ENCODE data around the gene NID1. TPM values are rescaled to one million over a fixed set of nuclear protein-coding genes. Genes with fewer than 3 reads are reported as not detected.
"Not testable (repeated sequence)": the region's sequence is repeated elsewhere in the genome, so short reads cannot be mapped to it uniquely, and the experiment has no call there.

NID1 gene
- total RNA-seq, 1 donor from 2014 or later = 42.1 TPM

DNA sequence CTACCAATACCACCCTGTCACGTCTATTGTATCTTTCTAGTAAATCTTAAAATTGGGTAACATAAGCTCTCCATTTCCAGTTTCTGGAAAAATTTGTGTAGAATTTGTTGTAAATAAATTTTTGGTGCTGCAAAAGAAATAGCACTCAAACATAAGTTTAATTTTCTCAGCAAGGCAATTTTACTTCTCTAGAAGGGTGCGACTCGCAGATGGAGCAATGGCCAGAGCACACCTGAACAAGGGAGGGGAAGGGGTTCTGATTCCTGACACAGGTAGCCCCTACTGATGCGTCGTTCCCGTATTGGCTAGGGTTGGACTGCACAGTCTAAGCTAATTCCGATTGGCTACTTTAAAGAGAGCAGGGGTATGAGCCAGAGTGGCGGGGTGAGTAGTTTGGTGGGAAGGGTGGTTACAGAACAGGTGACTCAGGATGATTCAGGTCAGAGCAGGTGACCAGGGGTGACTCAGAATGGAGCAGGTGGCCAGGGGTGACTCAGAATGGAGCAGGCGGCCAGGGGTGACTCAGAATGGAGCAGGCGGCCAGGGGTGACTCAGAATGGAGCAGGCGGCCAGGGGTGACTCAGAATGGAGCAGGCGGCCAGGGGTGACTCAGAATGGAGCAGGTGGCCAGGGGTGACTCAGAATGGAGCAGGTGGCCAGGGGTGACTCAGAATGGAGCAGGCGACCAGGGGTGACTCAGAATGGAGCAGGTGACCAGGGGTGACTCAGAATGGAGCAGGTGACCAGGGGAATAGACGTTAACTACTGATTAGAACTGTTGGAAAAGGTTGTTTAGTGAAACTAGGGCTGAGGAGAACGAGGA, 32.0 kb upstream of the NID1 start:
- intact Hi-C loops (cut with DNase I) = not testable (repeated sequence)
- peak; percentile 94 for DNase-seq (ENCODE audit: low spot score)

DNA sequence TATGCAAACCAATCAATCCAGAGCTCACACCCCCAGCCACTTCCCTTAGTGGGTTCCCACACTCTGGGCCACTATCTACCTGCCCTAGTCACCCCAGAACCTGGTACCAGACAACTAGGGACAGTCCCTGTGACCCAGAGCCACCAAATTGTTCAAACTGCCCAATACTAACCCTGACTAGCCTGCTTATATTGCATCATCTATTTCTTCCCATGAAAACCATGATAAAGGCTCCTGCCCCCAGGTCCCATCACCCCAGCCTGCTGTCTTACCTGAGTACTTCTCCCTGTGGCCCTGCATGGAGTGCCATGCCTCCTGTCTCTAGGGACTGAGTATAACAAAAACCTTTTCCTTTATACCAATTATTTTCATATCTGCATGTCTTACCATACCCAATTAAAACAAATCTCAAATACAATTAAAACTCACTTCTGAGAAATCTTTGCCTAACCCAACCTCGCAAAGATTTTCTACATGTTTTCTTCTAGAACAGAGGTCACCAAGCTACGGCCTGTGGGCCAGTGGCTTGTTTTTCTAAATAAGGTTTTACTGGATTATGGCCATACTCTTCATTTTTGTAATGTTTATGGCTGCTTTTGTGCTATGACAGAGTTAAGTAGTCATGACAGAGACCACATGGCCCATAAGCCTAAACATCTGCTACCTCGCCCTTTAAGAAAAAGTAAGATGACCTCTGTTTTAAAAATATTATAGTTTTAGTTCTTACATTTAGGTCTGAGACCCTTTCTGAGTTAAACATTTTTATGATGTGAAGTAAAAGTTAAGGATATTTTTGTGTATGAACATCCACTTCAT, 31.0 kb upstream of the NID1 start:
- no peak for DNase-seq (ENCODE audit: low spot score)
- intact Hi-C loops (cut with DNase I) = no loop called here

DNA sequence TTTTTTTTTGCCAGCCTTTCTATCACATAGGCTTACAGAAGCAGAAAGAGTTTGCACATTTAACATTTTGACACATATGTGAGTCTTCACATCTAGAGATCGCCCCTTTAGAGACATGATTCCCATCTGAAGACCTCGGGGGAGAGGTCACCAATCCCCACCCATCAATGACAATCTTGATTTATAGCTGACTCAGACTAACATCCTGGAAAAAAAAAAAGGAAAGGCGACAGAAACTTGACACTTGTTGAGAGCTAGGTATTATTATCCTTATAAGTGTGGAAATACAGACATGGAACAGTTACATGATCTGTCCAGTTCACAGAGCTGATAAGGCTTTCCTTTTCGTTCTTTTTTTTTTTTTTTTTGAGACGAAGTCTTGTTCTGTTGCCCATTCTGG, 28.0 kb upstream of the NID1 start:
- intact Hi-C loops (cut with DNase I) = no loop called here
- no peak for DNase-seq (ENCODE audit: low spot score)

DNA sequence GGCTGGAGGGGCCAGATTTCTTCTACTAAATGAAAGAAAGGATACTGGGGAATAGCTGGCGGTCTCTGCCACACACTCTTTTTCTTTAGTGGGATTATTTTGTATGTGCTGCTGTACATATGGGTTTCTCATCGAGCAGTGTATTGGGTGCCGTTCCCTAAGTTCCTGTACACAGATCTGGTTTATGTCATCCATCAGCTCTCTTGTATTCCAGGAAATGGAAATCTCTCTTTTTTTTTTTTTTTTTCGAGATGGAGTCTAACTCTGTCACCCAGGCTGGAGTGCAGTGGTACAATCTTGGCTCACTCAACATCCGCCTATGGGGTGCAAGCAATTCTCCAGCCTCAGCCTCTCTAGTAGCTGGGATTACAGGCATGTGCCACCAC, 27.0 kb upstream of the NID1 start:
- no peak for DNase-seq (ENCODE audit: low spot score)
- intact Hi-C loops (cut with DNase I) = no loop called here

DNA sequence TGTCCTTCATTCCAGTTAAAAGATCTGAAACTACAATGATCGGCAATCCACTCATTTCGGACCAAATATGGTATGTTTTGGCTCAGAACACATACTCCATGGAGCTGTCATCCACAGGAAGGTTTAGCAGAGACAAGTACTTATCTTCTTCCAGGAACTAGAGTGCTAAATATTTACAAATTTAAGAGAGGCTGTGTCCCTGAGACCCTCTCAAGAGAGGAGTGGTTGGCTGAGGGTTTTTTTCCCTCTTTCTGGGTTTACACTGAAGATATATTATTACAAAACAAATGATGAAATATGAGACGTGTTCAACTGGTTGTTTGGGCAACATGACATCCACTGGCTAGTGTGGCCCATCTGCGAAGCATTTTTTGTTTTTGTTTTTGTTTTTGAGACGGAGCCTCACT, 25.9 kb upstream of the NID1 start:
- intact Hi-C loops (cut with DNase I) = no loop called here
- no peak for DNase-seq (ENCODE audit: low spot score)

DNA sequence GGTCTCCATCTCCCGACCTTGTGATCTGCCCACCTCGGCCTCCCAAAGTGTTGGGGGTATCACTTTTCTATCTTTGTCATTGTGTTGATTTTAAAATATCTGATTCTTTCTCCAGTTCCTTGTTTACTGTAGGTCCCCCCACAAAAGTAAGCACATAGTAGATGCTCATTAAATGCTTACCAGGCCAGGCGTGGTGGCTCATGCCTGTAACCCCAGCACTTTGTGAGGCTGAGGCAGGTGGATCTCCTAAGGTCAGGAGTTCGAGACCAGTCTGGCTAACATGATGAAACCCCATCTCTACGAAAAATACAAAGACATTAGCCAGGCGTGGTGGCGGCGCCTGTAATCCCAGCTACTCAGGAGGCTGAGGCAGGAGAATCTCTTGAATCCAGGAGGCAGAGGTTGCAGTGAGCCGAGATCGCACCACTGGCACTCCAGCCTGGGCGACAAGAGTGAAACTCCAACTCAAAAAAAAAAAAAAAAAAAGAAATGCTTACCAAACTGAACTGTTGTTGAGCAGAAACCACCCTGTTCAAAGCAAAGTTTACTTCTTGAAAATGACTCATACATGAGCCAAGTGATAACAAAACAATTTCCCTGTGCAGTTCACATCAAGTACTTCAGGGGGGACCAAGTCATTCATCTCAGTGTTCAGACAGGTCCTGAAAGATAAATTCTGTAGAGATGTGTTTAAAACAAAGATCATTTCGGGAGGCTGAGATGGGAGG, 24.3 kb upstream of the NID1 start:
- no peak for DNase-seq (ENCODE audit: low spot score)

DNA sequence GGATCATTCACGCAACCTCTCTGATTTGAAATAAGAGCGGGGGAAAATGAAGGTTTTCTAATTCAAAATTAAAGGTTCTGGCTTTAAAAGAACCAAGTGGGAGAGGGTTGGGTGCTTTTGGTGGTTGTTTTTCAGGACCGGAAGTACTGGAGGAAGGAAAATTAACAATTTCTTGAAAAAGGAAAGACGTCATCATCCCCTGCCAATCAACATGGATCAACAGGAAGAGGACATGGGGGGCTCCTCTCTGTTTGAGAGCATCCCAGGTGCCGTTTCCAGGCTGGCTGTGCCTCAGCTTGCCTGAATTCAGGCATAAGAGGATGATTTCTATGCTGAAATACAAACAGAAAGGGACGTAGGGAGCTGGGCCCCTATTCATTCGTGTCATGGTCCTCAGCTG, 21.6 kb upstream of the NID1 start:
- intact Hi-C loops (cut with DNase I) = no loop called here

More for the DNA sequence above, 24.3 kb upstream of the NID1 start:
- intact Hi-C loops (cut with DNase I) = no loop called here

DNA sequence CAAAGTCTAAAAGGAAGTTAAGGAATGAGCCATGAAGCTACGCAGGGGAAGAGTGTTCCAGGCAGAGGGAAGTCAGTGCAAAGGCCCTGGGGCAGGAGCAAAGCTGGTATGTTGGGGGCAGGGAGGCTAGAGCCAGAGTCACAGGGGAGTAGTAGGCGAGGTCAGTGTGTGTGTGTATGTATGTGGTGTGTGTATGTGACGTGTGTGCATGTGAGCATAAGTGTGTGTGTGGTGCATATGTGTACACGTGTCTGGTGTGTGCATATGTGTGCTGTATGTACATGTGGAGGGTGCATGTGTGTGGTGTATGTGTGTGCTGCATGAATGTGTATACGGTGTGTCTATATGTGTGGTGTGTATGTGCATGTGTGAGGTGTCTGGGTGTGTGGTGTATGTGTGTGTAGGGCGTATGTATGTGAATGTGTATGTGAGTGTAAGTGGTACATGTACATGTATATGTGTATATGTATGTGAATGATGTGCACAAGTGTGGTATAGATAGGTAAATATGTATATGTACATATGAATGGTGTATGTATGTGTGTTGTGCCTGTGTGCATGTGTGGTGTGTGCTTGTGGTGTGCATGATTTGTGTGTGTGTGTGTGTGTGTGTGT, 20.8 kb upstream of the NID1 start:
- intact Hi-C loops (cut with DNase I) = no loop called here
- DNase-seq (ENCODE audit: low spot score) = no peak

More for the DNA sequence above, 21.6 kb upstream of the NID1 start:
- no peak for DNase-seq (ENCODE audit: low spot score)

DNA sequence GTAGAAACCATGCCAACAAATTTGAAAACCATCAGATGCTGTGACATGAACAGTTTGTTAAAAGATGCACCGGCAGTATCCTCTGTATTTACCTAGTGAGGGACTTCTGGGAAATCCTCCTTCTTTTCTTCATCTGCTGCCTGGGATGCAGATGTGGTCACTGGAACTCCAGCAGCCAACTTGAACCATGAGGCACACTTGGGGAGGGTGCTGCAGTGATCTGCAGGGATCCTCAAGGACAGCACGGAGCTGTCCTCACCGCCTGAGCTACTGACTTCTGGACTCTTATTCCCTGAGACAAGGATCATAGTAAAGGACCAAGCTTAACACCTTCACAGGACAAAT, 19.5 kb upstream of the NID1 start:
- intact Hi-C loops (cut with DNase I) = no loop called here
- no peak for DNase-seq (ENCODE audit: low spot score)

DNA sequence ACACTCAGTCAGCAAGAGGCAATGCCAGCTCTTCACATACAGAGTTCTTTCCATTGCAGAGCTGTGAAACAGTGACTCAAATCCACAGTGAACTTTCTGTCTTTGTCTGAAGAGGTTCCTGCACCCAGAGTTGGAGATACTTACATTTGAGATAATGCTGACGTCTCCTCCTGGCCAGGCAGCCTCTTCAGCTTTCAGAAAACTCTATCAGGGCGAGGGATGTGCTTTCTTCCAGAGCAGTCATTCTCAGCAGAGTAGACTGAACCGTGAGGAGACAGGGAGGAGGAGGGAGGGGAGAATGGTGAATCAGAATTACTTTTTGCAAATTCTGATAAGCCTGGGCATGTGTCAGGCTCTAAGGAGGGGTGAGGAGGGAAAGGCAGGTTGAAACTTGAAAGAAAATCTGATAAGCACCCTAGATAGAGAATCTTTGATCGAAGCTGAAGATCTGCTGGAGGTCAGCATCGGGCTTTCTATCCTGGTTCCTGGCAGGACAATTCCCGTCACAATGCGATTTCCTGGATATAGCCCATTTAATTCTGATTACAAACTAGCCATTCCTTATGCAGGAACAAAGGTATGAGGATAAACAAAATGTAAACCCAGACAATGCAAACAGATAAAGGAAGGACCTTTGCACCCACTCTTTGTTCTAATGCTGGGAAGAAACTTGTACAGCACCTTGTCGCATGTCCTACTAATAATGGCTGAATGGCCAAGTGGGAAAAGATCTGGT, 18.9 kb upstream of the NID1 start:
- no peak for DNase-seq (ENCODE audit: low spot score)
- intact Hi-C loops (cut with DNase I) = no loop called here

DNA sequence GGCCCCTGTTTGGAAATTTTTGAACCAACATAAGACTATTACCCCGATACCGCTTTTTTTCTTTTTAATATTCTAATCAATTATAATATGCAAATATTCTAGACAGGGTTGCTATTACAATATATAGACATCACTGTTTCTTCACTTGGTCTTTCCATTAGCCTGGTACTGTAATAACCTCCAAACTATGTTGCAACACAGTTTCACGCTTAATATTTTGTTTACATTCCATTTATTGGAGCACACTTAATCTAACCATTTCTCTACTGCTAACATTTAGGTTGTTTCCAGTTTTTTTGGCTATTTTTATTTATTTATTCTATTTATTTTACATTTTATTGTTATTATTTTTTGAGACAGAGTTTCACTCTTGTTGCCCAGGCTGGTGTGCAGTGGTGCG, 17.6 kb upstream of the NID1 start:
- DNase-seq (ENCODE audit: low spot score) = no peak
- intact Hi-C loops (cut with DNase I) = no loop called here

DNA sequence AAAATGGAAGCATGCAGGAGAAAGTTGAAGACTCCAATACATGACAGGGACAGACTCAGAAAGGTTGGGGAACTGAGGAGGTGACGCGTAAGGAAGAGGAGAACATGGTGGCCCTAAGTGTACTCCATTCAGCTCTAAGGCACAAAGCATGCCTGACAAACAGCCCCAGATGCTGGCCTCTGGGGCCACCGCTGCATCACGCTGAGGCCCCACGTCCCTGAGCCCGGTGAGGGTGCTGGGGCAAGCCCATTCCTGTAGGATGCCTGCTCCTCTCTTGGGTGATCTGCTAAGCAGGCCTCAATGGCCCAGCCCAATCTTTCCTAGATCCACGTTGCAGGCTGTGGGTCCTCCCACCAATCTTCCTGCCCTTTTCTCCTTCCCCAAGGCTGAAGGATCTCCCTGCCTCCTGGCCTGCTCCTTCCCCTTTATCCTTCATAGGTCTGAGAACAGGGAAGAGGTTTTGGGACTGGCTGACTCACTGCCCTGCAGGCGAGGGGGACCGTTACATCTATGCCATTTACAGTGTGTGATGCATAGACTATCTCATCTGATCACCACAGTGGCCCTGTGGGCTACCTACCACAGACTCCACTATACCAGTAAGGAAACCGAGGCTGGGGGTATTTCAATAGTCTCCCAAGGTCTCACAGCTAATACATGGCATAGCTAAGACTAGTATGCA, 16.8 kb upstream of the NID1 start:
- intact Hi-C loops (cut with DNase I) = no loop called here
- DNase-seq (ENCODE audit: low spot score) = no peak

DNA sequence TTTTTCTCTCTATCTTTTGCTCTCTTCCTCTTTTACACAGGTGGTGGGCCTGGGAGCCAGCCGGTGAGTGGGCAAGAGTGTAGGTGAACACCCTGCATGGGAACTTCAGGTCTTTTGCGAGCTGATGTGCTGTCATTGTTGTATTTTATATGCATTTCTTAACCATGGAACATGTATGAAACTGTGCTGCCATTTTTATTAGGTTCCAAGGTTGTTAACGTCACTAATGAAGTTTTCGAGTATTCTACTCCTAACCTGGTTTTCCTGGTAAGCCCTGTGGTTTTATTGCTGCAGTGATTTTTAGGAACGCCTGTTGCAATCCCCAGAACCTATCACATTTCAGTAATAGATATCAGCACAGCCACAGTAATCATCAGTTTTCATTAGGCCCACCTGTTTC, 14.8 kb upstream of the NID1 start:
- intact Hi-C loops (cut with DNase I) = no loop called here
- no peak for DNase-seq (ENCODE audit: low spot score)

DNA sequence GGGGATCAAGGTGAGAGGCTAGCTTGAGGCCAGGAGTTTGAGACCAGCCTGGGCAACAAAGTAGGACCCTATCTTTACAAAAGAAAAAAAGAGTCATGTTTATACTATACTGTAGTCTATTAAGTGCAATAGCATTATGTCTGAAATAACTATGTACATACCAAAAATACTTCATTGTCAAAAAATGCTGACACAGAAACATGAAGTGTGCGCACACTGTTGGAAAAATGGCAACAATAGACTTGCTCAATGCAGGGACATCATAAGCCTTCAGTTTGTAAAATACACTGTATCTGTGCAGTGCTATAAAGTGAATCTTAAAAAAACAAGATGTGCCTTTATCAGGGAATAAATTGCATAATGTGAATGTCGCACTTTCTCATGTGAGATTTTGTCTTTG, 14.1 kb upstream of the NID1 start:
- no peak for DNase-seq (ENCODE audit: low spot score)
- intact Hi-C loops (cut with DNase I) = no loop called here

DNA sequence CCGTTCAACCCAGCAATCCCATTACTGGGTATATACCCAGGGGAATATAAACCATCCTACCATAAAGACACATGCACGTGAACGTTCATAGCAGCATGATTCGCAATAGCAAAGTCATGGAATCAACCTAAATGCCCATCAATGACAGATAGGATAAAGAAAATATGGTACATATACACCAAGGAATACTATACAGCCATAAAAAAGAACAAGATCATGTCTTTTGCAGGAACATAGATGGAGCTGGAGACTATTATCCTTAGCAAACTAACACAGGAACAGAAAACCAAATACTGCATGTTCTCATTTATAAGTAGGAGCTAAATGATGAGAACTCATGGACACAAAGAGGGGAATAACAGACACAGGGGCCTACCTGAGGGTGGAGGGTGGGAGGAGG, 13.2 kb upstream of the NID1 start:
- DNase-seq (ENCODE audit: low spot score); intact Hi-C loops (cut with DNase I): not testable (repeated sequence)

DNA sequence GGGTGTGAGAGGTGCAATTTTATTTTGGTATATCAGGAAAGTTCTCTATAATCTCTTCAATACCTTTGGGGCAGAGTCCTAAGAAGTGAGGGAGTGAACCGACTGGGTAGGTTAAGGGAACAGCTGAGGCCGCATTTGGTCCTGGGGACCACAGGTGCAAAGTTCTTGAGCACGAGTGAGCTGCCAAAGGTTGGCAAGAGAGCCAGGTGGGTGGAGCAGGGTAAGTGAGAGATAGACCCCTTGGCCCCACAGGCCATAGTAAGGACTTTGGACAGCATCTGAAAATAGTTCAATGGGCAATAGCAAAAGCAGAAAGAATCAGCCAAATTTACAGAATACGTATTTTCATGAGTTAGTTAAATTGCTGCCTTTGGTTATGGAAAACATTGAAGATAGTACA, 11.0 kb upstream of the NID1 start:
- intact Hi-C loops (cut with DNase I) = no loop called here
- DNase-seq (ENCODE audit: low spot score) = no peak

DNA sequence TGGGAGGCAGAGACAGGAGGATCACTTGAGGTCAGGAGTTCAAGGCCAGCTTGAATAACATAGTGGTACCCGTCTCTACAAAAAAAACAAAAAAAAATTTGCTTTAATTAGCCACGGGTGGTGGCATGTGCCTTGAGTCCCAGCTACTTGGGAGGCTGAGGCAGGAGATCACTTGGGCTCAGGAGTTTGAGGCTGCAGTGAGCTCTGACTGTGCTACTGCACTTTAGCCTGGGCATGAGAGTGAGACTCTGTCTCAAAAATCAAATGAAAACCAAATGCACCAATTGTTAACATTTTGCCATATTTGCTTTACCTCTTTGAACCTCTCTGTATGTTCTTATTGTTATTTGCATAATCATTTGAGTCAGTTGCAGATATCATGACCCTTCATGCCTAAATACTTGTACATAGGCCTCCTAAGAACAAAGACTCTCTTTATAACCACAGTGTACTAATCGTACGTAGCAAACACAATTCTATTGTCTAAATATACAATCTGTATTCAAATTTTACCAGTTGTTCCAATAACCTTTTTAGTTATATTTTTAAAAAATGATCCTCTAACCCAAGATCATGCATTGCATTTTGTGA, 8.5 kb upstream of the NID1 start:
- intact Hi-C loops (cut with DNase I) = no loop called here
- DNase-seq (ENCODE audit: low spot score) = no peak

DNA sequence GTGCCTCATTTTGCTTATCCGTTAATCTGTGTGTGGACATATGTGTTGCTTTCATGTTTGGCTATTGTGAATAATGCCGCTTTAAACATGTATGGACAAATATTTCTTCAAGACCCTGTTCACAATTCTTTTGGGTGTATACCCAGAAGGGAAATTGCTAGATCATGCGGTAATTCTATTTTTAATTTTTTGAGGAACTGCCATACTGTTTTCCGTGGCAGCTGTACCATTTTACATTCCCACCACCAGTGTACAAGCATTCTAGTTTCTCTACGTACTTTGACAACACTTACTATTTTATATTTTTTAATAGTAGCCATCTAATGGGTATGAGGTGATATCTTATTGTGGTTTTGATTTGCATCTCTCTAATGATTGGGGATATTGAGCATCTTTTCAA, 7.1 kb upstream of the NID1 start:
- intact Hi-C loops (cut with DNase I) = no loop called here
- no peak for DNase-seq (ENCODE audit: low spot score)

DNA sequence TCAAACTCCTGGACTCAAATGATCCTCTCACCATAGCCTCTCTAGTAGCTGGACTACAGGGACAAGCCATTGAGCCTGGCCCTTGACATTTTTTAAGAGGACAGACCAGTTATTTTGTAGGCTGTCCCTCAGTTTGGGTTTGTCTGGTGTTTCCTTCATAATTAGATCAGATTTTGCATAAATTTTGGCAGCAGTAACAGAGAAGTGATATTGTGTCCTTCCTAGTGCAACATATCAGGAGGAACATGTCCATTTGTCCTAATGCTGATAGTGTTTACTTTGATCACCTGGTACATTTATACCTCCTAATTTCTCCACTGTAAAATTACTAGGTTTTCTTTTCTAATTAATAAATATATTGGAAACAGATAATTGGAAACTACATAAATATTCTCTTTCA, 5.9 kb upstream of the NID1 start:
- DNase-seq (ENCODE audit: low spot score) = no peak
- intact Hi-C loops (cut with DNase I) = no loop called here
